Measurements from ENCODE around the gene AXIN2. TPM values are rescaled to one million over a fixed set of nuclear protein-coding genes. Genes with fewer than 3 reads are reported as not detected.

AXIN2 gene
- total and polyA plus RNA-seq, 2 experiments from 2014 or later, result 0.94 to 2.4 TPM

- TF ChIP-seq EZH2 (IDR thresholded peaks at IDR 0.05; ENCODE audit: insufficient read depth, poor library complexity, severe bottlenecking) (no peak), EZH2phosphoT487 (IDR thresholded peaks at IDR 0.05; ENCODE audit: insufficient read depth, low read depth) (no peak)
- no peak overlapping the region for H3K27ac ChIP-seq
- H3K9ac ChIP-seq, result no peak overlapping the region
- no peaks in the 10 kb centered on the region for H3K9me3 ChIP-seq (ENCODE audit: low read depth)
- no peaks in the 10 kb centered on the region for H3K79me2 ChIP-seq (ENCODE audit: insufficient read depth)
- in situ Hi-C loops (cut with MboI), result loop anchor here (25.0 kb wide), 1 partner anchor 589 kb away; no protein-coding TSS in a partner anchor
- H3K27me3 ChIP-seq (replicated peaks; ENCODE audit: insufficient read depth), result no peaks in the 10 kb centered on the region
- no peak overlapping the region for H3K4me2 ChIP-seq (ENCODE audit: unreplicated experiment)
- no peak overlapping the region for H2AFZ ChIP-seq
- H3K36me3 ChIP-seq (ENCODE audit: low read depth), result no peaks in the 10 kb centered on the region
- DNase-seq, result no peak
- H3K4me3 ChIP-seq, result no peak overlapping the region
- WGBS, 2 experiments (ENCODE audit: low coverage in 1 of 2, low lambda C conversion rate in 2 of 2, missing lambda C conversion rate in 2 of 2), result 78 to 87% methylated on average over 5 of the region's 5 CpGs
- no peaks in the 10 kb centered on the region for H4K20me1 ChIP-seq (ENCODE audit: insufficient read depth)
- H3K4me1 ChIP-seq (ENCODE audit: insufficient read depth), result no peaks in the 10 kb centered on the region
- no peaks in the 10 kb centered on the region for H3F3A ChIP-seq (ENCODE audit: insufficient read depth)
- no peaks in the 10 kb centered on the region for H3K9me2 ChIP-seq (ENCODE audit: insufficient read depth)
Measured at GRCh38 chr17:65573282-65573602, 11.8 kb upstream of the AXIN2 start.

GRCh38 chr17:65572581-65573281 lies 11.3 kb upstream of the AXIN2 start:
- Histone ChIP-seq H3K4me1 (ENCODE audit: insufficient read depth) (no peaks in the 10 kb centered on the region), H3F3A (ENCODE audit: insufficient read depth) (no peaks in the 10 kb centered on the region), H3K9me3 (ENCODE audit: low read depth) (no peaks in the 10 kb centered on the region), H2AFZ (no peak overlapping the region), H3K9ac (no peak overlapping the region), H3K79me2 (ENCODE audit: insufficient read depth) (no peaks in the 10 kb centered on the region), H3K27me3 (replicated peaks; ENCODE audit: insufficient read depth) (no peaks in the 10 kb centered on the region), H3K4me2 (ENCODE audit: unreplicated experiment) (no peak overlapping the region), H3K4me3 (no peak overlapping the region), H3K9me2 (ENCODE audit: insufficient read depth) (no peaks in the 10 kb centered on the region), H3K27ac (no peak overlapping the region), H4K20me1 (ENCODE audit: insufficient read depth) (no peaks in the 10 kb centered on the region), H3K36me3 (ENCODE audit: low read depth) (no peaks in the 10 kb centered on the region)
- WGBS, 2 experiments (ENCODE audit: low coverage in 1 of 2, low lambda C conversion rate in 2 of 2, missing lambda C conversion rate in 2 of 2), result 83 to 86% methylated on average over 14 of the region's 14 CpGs
- in situ Hi-C loops (cut with MboI), result loop anchor here (25.0 kb wide), 1 partner anchor 590 kb away; no protein-coding TSS in a partner anchor
- no peak for TF ChIP-seq EZH2phosphoT487 (IDR thresholded peaks at IDR 0.05; ENCODE audit: insufficient read depth, low read depth)
- TF ChIP-seq EZH2 (IDR thresholded peaks at IDR 0.05; ENCODE audit: insufficient read depth, poor library complexity, severe bottlenecking), result no peak
- DNase-seq, result no peak

DNA sequence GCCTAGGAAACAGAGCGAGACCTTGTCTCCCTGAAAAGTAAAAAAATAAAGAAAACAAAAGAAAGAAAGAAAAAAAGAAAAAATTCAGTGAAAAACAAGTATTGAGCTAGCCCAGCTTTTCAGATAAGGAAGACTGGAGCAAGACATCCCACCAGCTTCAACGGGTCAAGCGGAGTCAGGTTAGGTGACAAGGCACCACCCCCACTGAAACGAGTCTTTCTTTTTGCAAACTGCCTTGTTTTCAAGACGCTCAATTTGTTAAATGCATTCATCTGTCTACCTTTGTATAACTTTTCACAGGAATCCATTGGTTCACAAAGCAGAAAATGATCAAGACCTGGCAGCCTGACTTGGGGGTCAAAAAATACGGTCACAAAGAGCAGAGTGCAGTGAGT lies 10.7 kb upstream of the AXIN2 start:
- H3K4me1 ChIP-seq (ENCODE audit: insufficient read depth), result no peaks in the 10 kb centered on the region
- H3K9ac ChIP-seq, result no peak overlapping the region
- H3K27me3 ChIP-seq (replicated peaks; ENCODE audit: insufficient read depth), result no peaks in the 10 kb centered on the region
- H3K4me2 ChIP-seq (ENCODE audit: unreplicated experiment), result no peak overlapping the region
- no peaks in the 10 kb centered on the region for H3F3A ChIP-seq (ENCODE audit: insufficient read depth)
- H3K27ac ChIP-seq, result no peak overlapping the region
- H3K4me3 ChIP-seq, result no peak overlapping the region
- no peaks in the 10 kb centered on the region for H3K79me2 ChIP-seq (ENCODE audit: insufficient read depth)
- H3K9me2 ChIP-seq (ENCODE audit: insufficient read depth), result no peaks in the 10 kb centered on the region
- TF ChIP-seq EZH2phosphoT487 (IDR thresholded peaks at IDR 0.05; ENCODE audit: insufficient read depth, low read depth) (no peak), EZH2 (IDR thresholded peaks at IDR 0.05; ENCODE audit: insufficient read depth, poor library complexity, severe bottlenecking) (no peak)
- H3K36me3 ChIP-seq (ENCODE audit: low read depth), result no peaks in the 10 kb centered on the region
- H2AFZ ChIP-seq, result no peak overlapping the region
- H3K9me3 ChIP-seq (ENCODE audit: low read depth), result no peaks in the 10 kb centered on the region
- in situ Hi-C loops (cut with MboI), result loop anchor here (25.0 kb wide), 1 partner anchor 590 kb away; no protein-coding TSS in a partner anchor
- 60 to 71% methylated on average over 6 of the region's 6 CpGs for WGBS, 2 experiments (ENCODE audit: low coverage in 1 of 2, low lambda C conversion rate in 2 of 2, missing lambda C conversion rate in 2 of 2)
- no peak for DNase-seq
- H4K20me1 ChIP-seq (ENCODE audit: insufficient read depth), result no peaks in the 10 kb centered on the region

- Histone ChIP-seq H3K4me2 (ENCODE audit: unreplicated experiment) (no peak overlapping the region), H3K9me2 (ENCODE audit: insufficient read depth) (no peaks in the 10 kb centered on the region), H3K79me2 (ENCODE audit: insufficient read depth) (no peaks in the 10 kb centered on the region), H3K9me3 (ENCODE audit: low read depth) (no peaks in the 10 kb centered on the region), H4K20me1 (ENCODE audit: insufficient read depth) (no peaks in the 10 kb centered on the region), H3K4me3 (no peak overlapping the region), H3F3A (ENCODE audit: insufficient read depth) (no peaks in the 10 kb centered on the region), H3K27ac (no peak overlapping the region), H2AFZ (no peak overlapping the region), H3K36me3 (ENCODE audit: low read depth) (no peaks in the 10 kb centered on the region), H3K27me3 (replicated peaks; ENCODE audit: insufficient read depth) (no peaks in the 10 kb centered on the region), H3K9ac (no peak overlapping the region), H3K4me1 (ENCODE audit: insufficient read depth) (no peaks in the 10 kb centered on the region)
- no peak for TF ChIP-seq EZH2 (IDR thresholded peaks at IDR 0.05; ENCODE audit: insufficient read depth, poor library complexity, severe bottlenecking)
- TF ChIP-seq EZH2phosphoT487 (IDR thresholded peaks at IDR 0.05; ENCODE audit: insufficient read depth, low read depth), result no peak
- 87 to 88% methylated on average over 8 of the region's 8 CpGs for WGBS, 2 experiments (ENCODE audit: low coverage in 1 of 2, low lambda C conversion rate in 2 of 2, missing lambda C conversion rate in 2 of 2)
- in situ Hi-C loops (cut with MboI), result loop anchor here (25.0 kb wide), 1 partner anchor 593 kb away; no protein-coding TSS in a partner anchor
- DNase-seq, result no peak
Measured at GRCh38 chr17:65568918-65569317, 7.5 kb upstream of the AXIN2 start.
